GOT3 (cell line): ENCODE measurements around the gene FOXL3.

Experiments
- DNase-seq: peaks from one replicate; lab custom pipeline; 2025; ENCODE audit warnings: mixed read lengths; lab: John Stamatoyannopoulos, UW

Gene FOXL3

GRCh38 chr7:338295-339061 is 48.5 kb downstream of the FOXL3 start:
- DNase-seq: no peak

- no peak for DNase-seq
Measured at GRCh38 chr7:339062-339342, 49.0 kb downstream of the FOXL3 start.

GRCh38 chr7:339696-340095 is 49.7 kb downstream of the FOXL3 start:
- DNase-seq: no peak

GRCh38 chr7:340200-340937 is 50.4 kb downstream of the FOXL3 start:
- DNase-seq: no peak
